ENCODE data around the gene CDKL5.

GRCh38 chrX:18566748-18567147 lies 141.3 kb downstream of the CDKL5 start:
- no peak for TF ChIP-seq EGR1 (IDR thresholded peaks at IDR 0.05)
- TF ChIP-seq EP300 (IDR thresholded peaks at IDR 0.05; ENCODE audit: borderline replicate concordance): no peak
- TF ChIP-seq YY1 (IDR thresholded peaks at IDR 0.05; ENCODE audit: low read depth): no peak
- TF ChIP-seq REST (IDR thresholded peaks at IDR 0.05; ENCODE audit: low read depth): no peak
- TF ChIP-seq CEBPB (IDR thresholded peaks at IDR 0.05): no peak
- TF ChIP-seq TAF1 (IDR thresholded peaks at IDR 0.05; ENCODE audit: low read depth): no peak
- no peak for TF ChIP-seq TCF12 (IDR thresholded peaks at IDR 0.05; ENCODE audit: low read depth)
- TF ChIP-seq, protein P1, sequence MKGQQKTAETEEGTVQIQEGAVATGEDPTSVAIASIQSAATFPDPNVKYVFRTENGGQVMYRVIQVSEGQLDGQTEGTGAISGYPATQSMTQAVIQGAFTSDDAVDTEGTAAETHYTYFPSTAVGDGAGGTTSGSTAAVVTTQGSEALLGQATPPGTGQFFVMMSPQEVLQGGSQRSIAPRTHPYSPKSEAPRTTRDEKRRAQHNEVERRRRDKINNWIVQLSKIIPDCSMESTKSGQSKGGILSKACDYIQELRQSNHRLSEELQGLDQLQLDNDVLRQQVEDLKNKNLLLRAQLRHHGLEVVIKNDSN (IDR thresholded peaks at IDR 0.05): no peak
- no peak for TF ChIP-seq TEAD4 (IDR thresholded peaks at IDR 0.05)
